ENCODE results near the gene DCLRE1A.

The DCLRE1A gene

GRCh38 chr10:113854013-113854760, at the start of gene DCLRE1A, which contains the start of gene NHLRC2:
Gene DCLRE1A, minus strand, starts transcription at chr10:113854082. Its CDS starts 900 bp downstream, at chr10:113853182.
Gene NHLRC2, plus strand, starts transcription at chr10:113854661. Its CDS starts 212 bp downstream, at chr10:113854873.
- peak; percentile 75 for DNase-seq (ENCODE audit: low spot score)

- DNase-seq (ENCODE audit: low spot score), result no peak
Measured at GRCh38 chr10:113899952-113900598, 46.2 kb upstream of the DCLRE1A start.

GRCh38 chr10:113897693-113898618, 44.1 kb upstream of the DCLRE1A start:
- no peak for DNase-seq (ENCODE audit: low spot score)

GRCh38 chr10:113895018-113895417, 41.1 kb upstream of the DCLRE1A start:
- DNase-seq (ENCODE audit: low spot score), result no peak

GRCh38 chr10:113894581-113894980, 40.7 kb upstream of the DCLRE1A start:
- DNase-seq (ENCODE audit: low spot score), result no peak

- no peak for DNase-seq (ENCODE audit: low spot score)
Measured at GRCh38 chr10:113893570-113893969, 39.7 kb upstream of the DCLRE1A start.

GRCh38 chr10:113891476-113891875, 37.6 kb upstream of the DCLRE1A start:
- no peak for DNase-seq (ENCODE audit: low spot score)

GRCh38 chr10:113890769-113891168, 36.9 kb upstream of the DCLRE1A start:
- no peak for DNase-seq (ENCODE audit: low spot score)

GRCh38 chr10:113889911-113890310, 36.0 kb upstream of the DCLRE1A start:
- no peak for DNase-seq (ENCODE audit: low spot score)

GRCh38 chr10:113882240-113882639, 28.4 kb upstream of the DCLRE1A start:
- peak; percentile 12 for DNase-seq (ENCODE audit: low spot score)

GRCh38 chr10:113880236-113880635, 26.4 kb upstream of the DCLRE1A start:
- DNase-seq (ENCODE audit: low spot score), result no peak

GRCh38 chr10:113879691-113880090, 25.8 kb upstream of the DCLRE1A start:
- no peak for DNase-seq (ENCODE audit: low spot score)

- no peak for DNase-seq (ENCODE audit: low spot score)
Measured at GRCh38 chr10:113876461-113876860, 22.6 kb upstream of the DCLRE1A start.

GRCh38 chr10:113875212-113875611, 21.3 kb upstream of the DCLRE1A start:
- no peak for DNase-seq (ENCODE audit: low spot score)

GRCh38 chr10:113872139-113873030, 18.5 kb upstream of the DCLRE1A start:
- DNase-seq (ENCODE audit: low spot score), result no peak

- no peak for DNase-seq (ENCODE audit: low spot score)
Measured at GRCh38 chr10:113869789-113870188, 15.9 kb upstream of the DCLRE1A start.

GRCh38 chr10:113867904-113868303, 14.0 kb upstream of the DCLRE1A start:
- DNase-seq (ENCODE audit: low spot score), result no peak

GRCh38 chr10:113866551-113867394, 12.9 kb upstream of the DCLRE1A start:
- no peak for DNase-seq (ENCODE audit: low spot score)

- DNase-seq (ENCODE audit: low spot score), result no peak
Measured at GRCh38 chr10:113865901-113866300, 12.0 kb upstream of the DCLRE1A start.

GRCh38 chr10:113859261-113859660, 5.4 kb upstream of the DCLRE1A start:
- no peak for DNase-seq (ENCODE audit: low spot score)

Data from CD4-positive, alpha-beta T cell treated with Interleukin-2 at 100 ng/mL for 4 hours (primary cell).